ENCODE data around the gene WDR75.
"Not testable (repeated sequence)": the region's sequence is repeated elsewhere in the genome, so short reads cannot be mapped to it uniquely, and the experiment has no call there.

Gene WDR75

DNA sequence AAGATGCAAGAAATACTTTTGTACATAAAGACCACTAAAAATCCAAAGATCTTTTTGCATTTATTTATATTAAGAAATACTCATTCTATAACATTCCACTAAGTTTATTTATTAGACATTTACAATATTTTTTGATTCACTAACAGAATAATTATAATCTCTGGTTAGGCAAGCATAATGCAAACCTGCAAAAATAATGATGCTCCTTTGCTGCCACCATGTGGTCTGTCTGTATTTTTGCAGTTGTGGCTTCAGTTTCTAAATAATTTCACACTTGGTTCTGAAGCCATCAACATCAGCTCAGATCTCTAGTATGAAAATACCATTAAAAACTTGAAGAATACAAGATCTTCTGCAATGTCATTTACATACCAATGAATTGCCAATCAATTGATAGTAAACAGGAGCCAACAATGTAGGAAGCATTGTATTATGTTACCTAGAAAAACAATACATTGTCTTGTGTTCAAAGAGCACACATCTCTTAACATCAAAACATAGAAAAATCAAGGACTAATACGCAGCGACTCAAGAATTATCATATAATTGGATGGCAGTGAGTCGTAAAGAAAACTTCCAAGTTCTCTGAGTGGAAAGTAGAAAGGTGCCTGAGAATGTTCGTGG, 28.8 kb upstream of the WDR75 start:
- Histone ChIP-seq H3K27me3 (ENCODE audit: control insufficient read depth, insufficient read depth, low read length) (no peaks in the 10 kb centered on the region), H3K27ac (ENCODE audit: low read depth, low read length) (no peak overlapping the region), H3K9ac (ENCODE audit: low read depth, low read length) (no peak overlapping the region), H3K36me3 (ENCODE audit: control insufficient read depth, insufficient read depth, low read length) (no peaks in the 10 kb centered on the region), H3K4me1 (ENCODE audit: control insufficient read depth, insufficient read depth, low read length) (peaks cover 8% of the 10 kb centered on the region), H3K9me3 (ENCODE audit: control insufficient read depth, insufficient read depth, low read length) (no peaks in the 10 kb centered on the region), H3K4me3 (ENCODE audit: low read depth, low read length) (no peak overlapping the region)

- no peaks in the 10 kb centered on the region for H3K9me3 ChIP-seq (ENCODE audit: control insufficient read depth, insufficient read depth, low read length)
- no peak overlapping the region for H3K9ac ChIP-seq (ENCODE audit: low read depth, low read length)
- H3K27me3 ChIP-seq (ENCODE audit: control insufficient read depth, insufficient read depth, low read length) = no peaks in the 10 kb centered on the region
- no peaks in the 10 kb centered on the region for H3K4me1 ChIP-seq (ENCODE audit: control insufficient read depth, insufficient read depth, low read length)
- H3K36me3 ChIP-seq (ENCODE audit: control insufficient read depth, insufficient read depth, low read length) = no peaks in the 10 kb centered on the region
- H3K27ac ChIP-seq (ENCODE audit: low read depth, low read length) = no peak overlapping the region
- no peak overlapping the region for H3K4me3 ChIP-seq (ENCODE audit: low read depth, low read length)
Measured at GRCh38 chr2:189413249-189413648, 28.0 kb upstream of the WDR75 start.

DNA sequence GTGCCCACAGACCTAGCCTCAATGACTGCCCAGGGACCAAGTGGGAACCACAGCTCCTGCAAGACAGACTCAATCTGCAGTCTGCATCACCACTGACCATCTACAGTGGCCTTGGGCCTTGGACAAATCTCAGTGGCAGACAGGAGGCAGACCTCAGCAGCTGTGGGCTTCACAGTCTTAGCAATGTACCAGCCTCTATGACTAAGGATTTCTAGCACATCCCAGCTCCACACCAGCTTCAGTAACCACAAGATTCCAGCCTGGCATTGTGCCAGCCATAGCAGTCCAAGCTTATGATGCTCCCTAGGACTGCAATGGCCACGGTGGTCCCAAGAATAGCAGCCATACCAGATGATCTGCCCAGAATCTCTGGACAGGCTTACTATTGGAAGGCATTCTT, 19.6 kb upstream of the WDR75 start:
- H3K4me1 ChIP-seq (ENCODE audit: control insufficient read depth, insufficient read depth, low read length) = peaks cover 7% of the 10 kb centered on the region

GRCh38 chr2:189424961-189425360, 16.3 kb upstream of the WDR75 start:
- H3K9me3 ChIP-seq (ENCODE audit: control insufficient read depth, insufficient read depth, low read length) = peaks cover 13% of the 10 kb centered on the region
- H3K9ac ChIP-seq (ENCODE audit: low read depth, low read length) = no peak overlapping the region
- H3K27me3 ChIP-seq (ENCODE audit: control insufficient read depth, insufficient read depth, low read length) = no peaks in the 10 kb centered on the region
- H3K36me3 ChIP-seq (ENCODE audit: control insufficient read depth, insufficient read depth, low read length) = no peaks in the 10 kb centered on the region
- no peak overlapping the region for H3K4me3 ChIP-seq (ENCODE audit: low read depth, low read length)
- H3K4me1 ChIP-seq (ENCODE audit: control insufficient read depth, insufficient read depth, low read length) = peaks cover 7% of the 10 kb centered on the region
- H3K27ac ChIP-seq (ENCODE audit: low read depth, low read length) = no peak overlapping the region

More for the DNA sequence above, 19.6 kb upstream of the WDR75 start:
- no peaks in the 10 kb centered on the region for H3K36me3 ChIP-seq (ENCODE audit: control insufficient read depth, insufficient read depth, low read length)
- H3K4me3 ChIP-seq (ENCODE audit: low read depth, low read length) = no peak overlapping the region
- no peaks in the 10 kb centered on the region for H3K9me3 ChIP-seq (ENCODE audit: control insufficient read depth, insufficient read depth, low read length)
- no peaks in the 10 kb centered on the region for H3K27me3 ChIP-seq (ENCODE audit: control insufficient read depth, insufficient read depth, low read length)
- no peak overlapping the region for H3K9ac ChIP-seq (ENCODE audit: low read depth, low read length)
- no peak overlapping the region for H3K27ac ChIP-seq (ENCODE audit: low read depth, low read length)

GRCh38 chr2:189425676-189426075, 15.6 kb upstream of the WDR75 start:
- Histone ChIP-seq H3K36me3 (ENCODE audit: control insufficient read depth, insufficient read depth, low read length) (no peaks in the 10 kb centered on the region), H3K27ac (ENCODE audit: low read depth, low read length) (no peak overlapping the region), H3K27me3 (ENCODE audit: control insufficient read depth, insufficient read depth, low read length) (no peaks in the 10 kb centered on the region)

DNA sequence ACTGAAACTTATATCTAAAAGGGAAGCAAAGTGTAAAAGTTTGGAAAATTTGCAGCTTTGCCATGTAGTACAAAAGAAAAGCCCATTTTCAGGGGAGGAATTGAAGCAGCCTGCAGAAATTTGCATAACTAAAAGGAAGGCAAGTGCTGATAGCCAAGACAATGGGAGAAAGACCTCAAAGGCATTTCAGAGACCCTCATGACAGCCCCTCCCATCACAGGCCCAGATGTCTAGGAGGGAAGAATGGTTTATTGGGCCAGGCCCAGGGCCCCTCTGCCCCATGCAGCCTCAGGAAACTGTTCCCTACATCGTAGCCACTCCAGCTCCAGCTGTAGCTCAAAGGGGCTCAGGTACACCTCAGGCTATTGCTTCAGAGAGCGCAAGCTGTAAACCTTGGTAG, 14.4 kb upstream of the WDR75 start:
- H3K9ac ChIP-seq (ENCODE audit: low read depth, low read length) = no peak overlapping the region
- no peaks in the 10 kb centered on the region for H3K36me3 ChIP-seq (ENCODE audit: control insufficient read depth, insufficient read depth, low read length)
- no peaks in the 10 kb centered on the region for H3K27me3 ChIP-seq (ENCODE audit: control insufficient read depth, insufficient read depth, low read length)
- H3K4me3 ChIP-seq (ENCODE audit: low read depth, low read length) = no peak overlapping the region
- H3K27ac ChIP-seq (ENCODE audit: low read depth, low read length) = peak overlapping the region; percentile 26
- H3K9me3 ChIP-seq (ENCODE audit: control insufficient read depth, insufficient read depth, low read length) = peaks cover 13% of the 10 kb centered on the region
- peaks cover 7% of the 10 kb centered on the region for H3K4me1 ChIP-seq (ENCODE audit: control insufficient read depth, insufficient read depth, low read length)

More at GRCh38 chr2:189425676-189426075, 15.6 kb upstream of the WDR75 start:
- H3K9me3 ChIP-seq (ENCODE audit: control insufficient read depth, insufficient read depth, low read length) = peaks cover 13% of the 10 kb centered on the region
- no peak overlapping the region for H3K9ac ChIP-seq (ENCODE audit: low read depth, low read length)
- no peak overlapping the region for H3K4me3 ChIP-seq (ENCODE audit: low read depth, low read length)
- peaks cover 7% of the 10 kb centered on the region for H3K4me1 ChIP-seq (ENCODE audit: control insufficient read depth, insufficient read depth, low read length)

- Histone ChIP-seq H3K36me3 (ENCODE audit: control insufficient read depth, insufficient read depth, low read length) (no peaks in the 10 kb centered on the region), H3K9ac (ENCODE audit: low read depth, low read length) (no peak overlapping the region), H3K4me1 (ENCODE audit: control insufficient read depth, insufficient read depth, low read length) (peaks cover 7% of the 10 kb centered on the region), H3K27ac (ENCODE audit: low read depth, low read length) (no peak overlapping the region), H3K9me3 (ENCODE audit: control insufficient read depth, insufficient read depth, low read length) (peaks cover 13% of the 10 kb centered on the region), H3K27me3 (ENCODE audit: control insufficient read depth, insufficient read depth, low read length) (no peaks in the 10 kb centered on the region), H3K4me3 (ENCODE audit: low read depth, low read length) (peak overlapping the region; percentile 5; the same call in 1 of the 2 replicates)
Measured at GRCh38 chr2:189427872-189428271, 13.4 kb upstream of the WDR75 start.

GRCh38 chr2:189430448-189430847, 10.8 kb upstream of the WDR75 start:
- not testable (repeated sequence) for H3K4me1 ChIP-seq (ENCODE audit: control insufficient read depth, insufficient read depth, low read length); H3K4me3 ChIP-seq (ENCODE audit: low read depth, low read length); H3K36me3 ChIP-seq (ENCODE audit: control insufficient read depth, insufficient read depth, low read length); H3K27me3 ChIP-seq (ENCODE audit: control insufficient read depth, insufficient read depth, low read length); H3K9ac ChIP-seq (ENCODE audit: low read depth, low read length)
- Histone ChIP-seq H3K9me3 (ENCODE audit: control insufficient read depth, insufficient read depth, low read length) (peaks cover 13% of the 10 kb centered on the region), H3K27ac (ENCODE audit: low read depth, low read length) (peak overlapping the region; percentile 72)

GRCh38 chr2:189435803-189436202, 5.5 kb upstream of the WDR75 start:
- H3K4me3 ChIP-seq (ENCODE audit: low read depth, low read length); H3K9me3 ChIP-seq (ENCODE audit: control insufficient read depth, insufficient read depth, low read length); H3K27me3 ChIP-seq (ENCODE audit: control insufficient read depth, insufficient read depth, low read length); H3K4me1 ChIP-seq (ENCODE audit: control insufficient read depth, insufficient read depth, low read length); H3K36me3 ChIP-seq (ENCODE audit: control insufficient read depth, insufficient read depth, low read length); H3K9ac ChIP-seq (ENCODE audit: low read depth, low read length); H3K27ac ChIP-seq (ENCODE audit: low read depth, low read length): not testable (repeated sequence)

GRCh38 chr2:189437926-189438325, 3.3 kb upstream of the WDR75 start:
- H3K9ac ChIP-seq (ENCODE audit: low read depth, low read length) = no peak overlapping the region
- H3K27me3 ChIP-seq (ENCODE audit: control insufficient read depth, insufficient read depth, low read length) = no peaks in the 10 kb centered on the region
- no peaks in the 10 kb centered on the region for H3K4me1 ChIP-seq (ENCODE audit: control insufficient read depth, insufficient read depth, low read length)
- peaks cover under 1% of the 10 kb centered on the region; the same call in 1 of the 2 replicates for H3K36me3 ChIP-seq (ENCODE audit: control insufficient read depth, insufficient read depth, low read length)
- H3K27ac ChIP-seq (ENCODE audit: low read depth, low read length) = no peak overlapping the region
- H3K4me3 ChIP-seq (ENCODE audit: low read depth, low read length) = no peak overlapping the region
- H3K9me3 ChIP-seq (ENCODE audit: control insufficient read depth, insufficient read depth, low read length) = no peaks in the 10 kb centered on the region

GRCh38 chr2:189439342-189439741, 1.9 kb upstream of the WDR75 start:
- Histone ChIP-seq H3K27ac (ENCODE audit: low read depth, low read length) (no peak overlapping the region), H3K9me3 (ENCODE audit: control insufficient read depth, insufficient read depth, low read length) (no peaks in the 10 kb centered on the region), H3K36me3 (ENCODE audit: control insufficient read depth, insufficient read depth, low read length) (peaks cover 14% of the 10 kb centered on the region; the same call in 1 of the 2 replicates), H3K9ac (ENCODE audit: low read depth, low read length) (no peak overlapping the region), H3K4me1 (ENCODE audit: control insufficient read depth, insufficient read depth, low read length) (no peaks in the 10 kb centered on the region; the same call in 1 of the 2 replicates), H3K27me3 (ENCODE audit: control insufficient read depth, insufficient read depth, low read length) (no peaks in the 10 kb centered on the region), H3K4me3 (ENCODE audit: low read depth, low read length) (no peak overlapping the region)
